NCI-H526 (cell line): ENCODE measurements around the gene YBEY.

Experiments used
- DNase-seq, 2 experiments: peaks; one replicate each; lab custom pipeline; 2025; lab: John Stamatoyannopoulos, UW

YBEY gene

DNA sequence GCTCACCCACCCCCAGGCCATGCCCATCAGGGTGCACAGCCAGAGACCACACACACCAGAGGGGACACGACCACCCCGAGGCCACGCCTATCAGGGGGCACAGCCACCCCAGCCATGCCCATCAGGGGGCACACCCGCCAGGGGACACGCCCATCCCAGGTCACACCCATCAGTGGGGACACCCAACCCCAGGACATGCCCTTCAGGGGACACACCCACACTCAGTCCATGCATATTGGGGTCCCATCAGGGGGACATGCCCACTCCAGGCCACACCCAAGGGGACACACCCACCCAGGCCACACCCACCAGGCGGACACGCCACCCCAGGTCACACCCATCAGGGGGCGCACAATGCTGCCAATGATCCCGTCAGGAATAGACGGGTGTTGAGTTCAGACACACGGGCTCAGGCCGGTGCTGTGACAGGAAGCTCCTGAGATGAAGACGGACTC lies 21.4 kb upstream of the YBEY start:
- DNase-seq: no peak

DNA sequence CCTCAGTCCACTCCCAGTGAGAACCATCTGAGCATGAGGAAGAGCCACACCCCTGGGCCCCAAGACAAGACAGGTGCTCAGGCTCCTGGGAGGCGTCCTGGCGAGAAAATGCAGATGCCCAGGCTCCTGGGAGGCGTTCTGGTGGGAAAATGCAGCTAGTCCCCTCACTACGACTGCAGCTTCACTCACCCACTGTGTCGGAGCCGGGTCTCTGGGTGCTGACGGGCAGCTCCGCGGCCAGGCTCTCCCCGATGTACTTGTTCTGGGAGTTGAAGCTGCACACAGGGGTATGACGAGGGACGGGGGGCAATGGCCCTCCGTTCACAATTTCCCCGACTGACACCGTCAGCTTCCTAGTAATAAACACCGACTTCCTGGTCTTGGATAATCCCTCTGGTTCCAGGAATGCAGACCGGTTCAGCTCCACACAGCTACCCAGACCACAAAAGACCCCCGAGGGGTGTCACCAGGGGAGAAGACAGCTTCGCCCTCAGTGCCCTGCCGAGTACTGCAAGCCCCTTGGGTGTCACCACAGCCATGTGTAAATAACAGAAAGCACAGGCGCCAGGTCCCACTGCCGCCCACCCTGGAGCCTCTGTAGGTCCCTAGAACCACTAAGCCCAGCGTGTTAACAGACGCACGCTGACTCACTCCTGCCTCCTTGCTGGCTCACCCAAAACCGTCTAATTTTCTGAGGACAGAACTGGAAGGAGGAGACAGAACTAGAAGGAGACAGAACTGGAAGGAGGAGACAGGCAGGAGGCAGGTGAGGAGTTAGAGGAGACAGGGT lies 20.2 kb upstream of the YBEY start:
- no peak for DNase-seq

DNA sequence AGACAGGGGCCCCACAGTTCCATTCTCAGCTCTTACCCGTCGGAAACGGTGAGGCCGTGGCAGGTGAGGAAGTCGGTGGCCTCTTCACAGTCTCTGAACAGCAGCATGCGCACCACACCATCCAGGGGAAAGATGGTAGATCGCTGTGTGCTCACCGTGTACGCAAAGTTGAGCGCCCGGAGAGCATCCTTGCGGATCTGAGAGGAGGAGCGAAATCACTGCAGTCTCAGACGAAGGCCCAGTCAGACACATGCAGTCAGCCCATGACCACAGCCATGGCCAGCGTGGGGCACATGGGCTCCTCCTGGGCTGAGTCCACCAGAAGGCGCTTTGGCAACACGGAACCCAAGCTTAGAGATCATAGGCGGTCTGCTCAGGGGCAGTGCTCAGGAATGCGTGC lies 19.2 kb upstream of the YBEY start:
- no peak for DNase-seq

DNA sequence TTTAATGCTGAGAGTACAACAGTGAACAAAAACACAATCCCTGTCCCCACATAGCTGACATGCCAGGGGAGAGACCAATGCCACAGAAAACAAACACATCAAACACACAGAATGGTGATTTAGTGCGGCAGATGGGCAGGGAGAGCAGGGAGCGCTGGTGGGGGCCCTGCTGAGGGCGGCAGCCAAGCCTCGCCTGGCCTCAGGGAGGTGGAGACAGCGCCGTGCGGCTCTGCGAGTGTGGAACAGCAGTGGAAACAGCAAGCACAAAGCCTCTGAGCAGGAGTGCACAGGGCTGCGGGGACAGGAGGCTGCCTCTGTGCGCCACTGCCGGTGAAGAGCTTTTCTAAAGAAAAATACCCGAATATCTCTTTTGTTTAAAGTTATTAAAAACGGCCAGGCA lies 17.8 kb upstream of the YBEY start:
- no peak for DNase-seq

DNA sequence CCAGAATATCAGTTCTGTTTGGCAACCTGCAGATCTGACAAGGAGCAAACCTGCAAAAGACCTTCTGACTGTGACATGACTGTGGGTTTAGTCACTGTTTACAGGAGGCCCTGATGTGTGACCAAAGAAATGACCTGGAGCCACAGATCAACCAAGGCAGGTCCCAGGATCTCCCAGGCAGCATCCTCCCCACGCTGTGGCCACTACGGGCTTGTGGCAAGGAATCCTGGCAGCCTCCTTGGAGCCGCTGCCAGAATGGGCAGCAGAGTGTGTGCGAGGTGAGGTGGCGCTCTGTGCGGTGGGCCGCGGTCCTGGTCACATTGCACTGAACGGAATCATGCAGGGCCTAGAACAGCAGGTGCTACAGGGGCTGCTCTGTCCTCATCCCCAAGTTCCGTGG lies 16.7 kb upstream of the YBEY start:
- no peak for DNase-seq

DNA sequence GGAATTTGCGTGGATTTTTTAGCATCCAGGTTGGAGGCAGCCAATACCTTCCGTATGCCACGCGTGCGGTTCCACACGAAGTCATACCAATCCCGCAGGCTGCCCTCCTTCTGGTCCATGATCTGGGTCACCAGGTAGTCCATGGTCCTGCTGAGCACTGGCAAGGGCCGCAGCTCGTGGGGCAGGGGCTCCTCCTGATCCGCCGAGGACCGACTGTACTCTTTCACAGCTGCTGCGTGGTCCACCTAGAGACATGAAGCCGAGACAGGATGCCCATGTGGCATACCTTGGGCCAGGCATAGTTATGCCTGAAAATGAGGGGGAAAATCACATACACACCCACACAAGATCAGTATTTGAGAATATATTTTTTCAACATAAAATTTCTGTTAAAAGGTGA lies 12.8 kb upstream of the YBEY start:
- DNase-seq: no peak

DNA sequence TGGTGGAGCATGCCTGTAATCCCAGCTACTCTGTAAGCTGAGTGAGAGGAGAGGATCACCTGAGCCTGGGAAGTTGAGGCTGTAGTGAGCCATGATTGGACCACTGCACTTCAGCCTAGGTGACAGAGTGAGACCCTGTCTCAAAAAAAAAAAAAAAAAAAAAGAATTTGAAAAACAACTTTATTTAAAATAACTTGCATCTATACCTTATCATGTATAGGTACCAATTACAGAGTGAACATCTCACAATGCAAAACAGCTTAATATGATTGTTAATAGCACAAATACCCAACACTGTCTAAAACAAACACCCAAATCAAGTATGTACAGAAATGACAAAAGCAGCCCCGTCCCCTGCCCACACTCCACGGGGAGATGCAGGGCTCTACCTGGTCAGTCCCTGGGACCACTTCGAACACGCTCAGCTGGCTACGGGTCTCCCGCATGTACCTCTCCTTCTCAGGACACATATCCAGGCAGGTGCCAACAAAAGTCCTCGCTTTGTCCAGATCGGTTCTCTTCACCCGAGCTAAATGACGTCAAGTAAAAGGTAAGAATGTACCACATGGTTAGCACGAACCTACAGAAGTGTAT lies 11.2 kb upstream of the YBEY start:
- DNase-seq: no peak

DNA sequence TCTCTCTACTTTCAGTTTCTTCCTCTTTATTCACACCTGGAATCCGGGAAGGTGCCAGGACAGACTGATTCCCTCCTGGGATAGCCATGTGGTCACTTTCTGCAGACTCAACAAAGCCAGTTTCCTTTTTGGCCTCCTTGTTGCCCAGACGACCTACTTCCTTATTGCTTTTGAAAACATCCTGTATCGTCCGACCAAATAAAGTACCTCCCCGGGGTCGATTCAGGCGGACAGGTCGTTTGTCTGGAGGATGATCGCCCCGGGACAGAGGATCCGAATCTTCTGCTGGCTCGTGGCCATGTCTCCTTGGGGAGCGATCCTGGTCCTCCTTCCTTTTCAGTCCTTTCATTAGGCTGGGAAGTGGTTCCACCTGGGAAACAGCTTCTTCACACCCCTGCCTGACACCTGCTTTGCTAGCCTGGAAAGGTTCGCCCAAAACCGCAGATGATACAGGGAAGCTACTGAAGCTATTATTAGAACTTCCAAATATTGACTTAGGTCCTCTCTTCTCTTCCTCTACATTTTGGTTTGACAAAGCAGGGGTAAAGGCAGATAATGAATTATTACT lies 2.0 kb upstream of the YBEY start:
- DNase-seq: peak; percentile 6 to 19

DNA sequence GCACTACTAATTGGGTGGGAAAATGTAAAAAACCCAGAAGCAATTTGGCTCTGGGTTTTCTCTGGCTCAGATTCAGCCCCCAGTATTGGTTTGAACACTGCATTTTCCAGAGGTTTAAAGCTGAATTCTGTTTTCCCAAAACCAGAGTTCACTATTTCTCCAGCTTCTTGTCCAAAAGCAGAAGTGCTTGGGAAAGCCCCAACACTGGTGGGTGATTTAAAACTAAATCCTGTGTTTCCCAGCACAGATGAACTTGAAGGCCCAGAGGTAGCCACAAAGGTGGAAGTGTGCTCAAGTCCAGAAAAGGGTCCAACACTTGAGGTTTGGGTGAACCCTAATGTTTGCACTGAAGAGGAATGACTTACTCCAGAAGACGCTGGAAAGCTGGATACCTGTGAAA lies 1.4 kb upstream of the YBEY start:
- no peak for DNase-seq

DNA sequence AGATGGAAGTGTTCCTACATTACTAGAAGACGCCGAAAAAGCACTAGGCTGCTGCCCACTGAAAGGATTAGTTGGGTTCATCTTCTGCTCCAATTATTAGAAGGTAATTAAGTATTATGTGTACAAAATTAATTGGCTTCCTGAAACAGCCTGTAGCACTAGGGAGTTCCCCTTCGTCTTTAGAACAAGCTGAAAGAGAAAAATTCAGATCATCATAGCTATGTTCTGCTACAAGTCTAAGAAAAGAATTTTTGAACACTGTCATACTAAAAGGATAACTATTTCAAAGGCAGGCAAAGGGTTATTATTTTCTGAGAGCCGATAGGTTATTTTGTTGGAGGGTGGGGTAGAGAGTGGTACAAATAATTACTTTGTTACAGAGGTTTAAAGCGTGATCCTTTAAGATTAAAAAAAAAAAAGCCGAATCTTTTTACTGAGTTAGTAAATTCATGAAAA lies 908 bp upstream of the YBEY start, which contains the start of gene MCM3AP:
MCM3AP (minus strand) TSS at position 406 of the 456 bp plus-strand sequence; CDS start at position 81, 325 bp downstream.
- DNase-seq: no peak

DNA sequence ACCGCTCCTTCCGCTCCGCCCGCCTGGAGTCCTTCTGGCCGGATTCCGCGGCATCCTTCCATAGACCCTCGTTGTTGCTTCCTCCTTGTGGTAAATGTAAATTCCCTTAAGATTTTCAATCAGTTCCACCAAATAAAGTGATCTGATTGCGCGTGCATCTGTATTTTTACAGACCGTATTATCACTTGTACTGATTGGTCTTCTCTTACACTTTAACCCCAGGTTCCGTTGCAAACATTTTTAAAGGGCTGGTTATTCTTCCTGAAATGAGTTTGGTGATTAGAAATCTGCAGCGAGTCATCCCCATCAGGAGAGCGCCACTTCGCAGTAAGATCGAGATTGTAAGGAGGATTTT lies 483 bp downstream of the YBEY start:
- DNase-seq: no peak

DNA sequence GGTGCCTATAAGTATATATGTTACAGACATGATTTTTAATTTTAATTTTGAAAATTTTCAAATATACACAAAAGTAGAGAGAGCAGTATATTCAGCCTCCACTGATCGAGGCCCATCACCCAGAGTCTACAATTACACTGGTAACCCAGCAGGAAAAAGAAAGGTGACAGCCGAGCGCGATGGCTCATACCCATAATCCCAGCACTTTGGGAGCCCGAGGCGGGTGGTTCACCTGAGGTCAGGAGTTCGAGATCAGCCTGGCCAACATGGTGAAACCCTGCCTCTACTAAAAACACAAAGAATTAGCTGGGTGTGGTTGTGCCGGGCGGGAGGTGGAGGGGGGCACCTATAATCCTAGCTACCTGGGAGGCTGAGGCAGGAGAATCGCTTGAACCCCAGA lies 1.4 kb downstream of the YBEY start:
- DNase-seq: no peak

DNA sequence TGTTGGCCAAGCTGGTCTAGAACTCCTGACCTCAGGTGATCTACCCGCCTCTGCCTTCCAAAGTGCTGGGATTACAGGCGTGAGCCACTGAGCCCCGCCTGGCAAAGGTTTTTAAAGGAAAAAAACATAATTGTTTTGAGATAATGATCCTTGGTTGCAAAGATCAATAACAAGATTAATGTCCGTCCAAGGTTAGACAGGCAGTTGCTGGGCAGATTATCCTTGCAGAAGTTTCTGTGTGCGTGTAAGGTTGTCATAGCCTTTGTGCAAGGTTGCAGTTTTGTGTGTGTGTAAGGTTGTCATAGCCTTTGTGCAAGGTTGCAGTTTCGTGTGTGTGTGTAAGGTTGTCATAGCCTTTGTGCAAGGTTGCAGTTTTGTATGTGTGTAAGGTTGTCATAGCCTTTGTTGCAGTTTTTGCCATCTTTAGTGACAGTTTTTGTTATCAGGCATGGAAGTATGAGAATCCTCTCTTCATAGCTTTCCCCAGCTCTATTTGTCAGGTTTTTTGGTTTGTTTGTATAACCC lies 3.6 kb downstream of the YBEY start:
- DNase-seq: no peak

DNA sequence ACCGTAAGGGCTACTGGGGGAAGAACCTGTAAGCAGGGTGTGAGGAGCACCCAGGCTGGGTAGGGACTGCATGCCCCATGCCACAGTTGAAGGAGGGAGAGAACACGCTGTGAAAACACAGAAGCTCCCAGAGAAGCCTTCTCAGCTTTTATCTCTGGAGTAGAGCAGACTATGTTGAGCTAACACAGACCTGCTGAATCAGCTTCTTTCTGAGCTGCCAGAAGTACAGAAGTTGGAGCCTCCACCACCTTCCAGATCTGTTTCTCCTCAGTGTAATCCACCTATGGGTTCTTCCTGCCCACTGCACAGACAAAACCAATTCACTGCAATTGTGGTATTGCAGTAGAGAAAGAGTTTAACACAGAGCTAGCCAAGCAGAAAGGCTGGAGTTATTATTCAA lies 5.4 kb downstream of the YBEY start:
- DNase-seq: no peak

DNA sequence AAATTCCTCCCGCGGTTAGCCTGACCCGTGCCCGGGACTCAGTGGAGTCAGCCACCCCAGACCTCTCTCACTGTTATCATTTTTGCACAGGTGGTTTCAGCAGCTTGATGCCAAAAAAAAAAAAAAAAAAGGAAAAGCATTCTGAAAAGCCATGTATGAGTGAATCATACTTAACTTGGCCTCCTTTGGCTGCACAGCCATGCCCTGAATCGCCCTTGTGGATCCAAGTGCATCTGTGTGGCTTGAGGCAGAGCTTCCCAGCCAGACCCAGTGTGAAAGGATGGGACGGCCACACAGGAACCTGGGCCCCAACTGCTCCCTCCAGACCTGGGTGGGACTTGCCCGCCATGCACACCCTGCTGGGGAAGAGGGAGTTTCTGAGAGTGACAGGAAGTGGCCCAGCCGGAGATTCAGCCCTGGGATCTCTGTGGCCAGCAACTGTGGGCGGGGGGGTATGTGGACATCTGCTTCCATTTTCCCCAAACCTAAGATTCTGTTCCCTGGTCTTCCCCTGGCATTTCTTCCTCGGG lies 8.6 kb downstream of the YBEY start:
- no peak for DNase-seq

DNA sequence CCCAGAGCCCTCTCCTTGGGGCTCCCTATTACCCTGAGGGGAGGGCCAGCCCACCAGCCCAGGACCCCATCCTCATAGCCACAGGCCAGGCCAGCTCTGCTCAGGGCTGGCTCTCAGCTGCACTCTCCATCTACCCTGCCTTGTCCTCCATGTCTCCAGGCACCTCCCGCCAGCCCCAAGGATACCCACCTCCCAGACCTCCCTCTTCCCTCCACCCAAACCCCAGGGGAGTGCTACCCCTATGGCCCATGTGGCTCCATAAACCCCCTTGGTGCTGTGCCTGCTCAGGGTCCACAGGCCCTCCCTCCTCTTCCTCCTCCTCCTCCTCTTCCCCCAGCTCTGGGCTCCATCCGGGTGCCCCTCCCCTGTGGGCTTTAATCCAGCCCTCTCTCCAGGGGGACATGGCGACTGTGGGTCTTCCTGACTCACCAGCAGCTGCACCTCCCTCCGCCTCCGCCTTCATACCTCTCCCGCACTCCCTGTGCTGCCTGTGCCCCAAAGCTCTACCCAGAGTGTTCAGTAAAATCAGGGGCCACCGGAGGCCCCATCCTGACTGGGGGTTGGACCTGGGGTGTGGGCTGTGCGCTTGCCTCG lies 9.1 kb downstream of the YBEY start:
- DNase-seq: no peak

DNA sequence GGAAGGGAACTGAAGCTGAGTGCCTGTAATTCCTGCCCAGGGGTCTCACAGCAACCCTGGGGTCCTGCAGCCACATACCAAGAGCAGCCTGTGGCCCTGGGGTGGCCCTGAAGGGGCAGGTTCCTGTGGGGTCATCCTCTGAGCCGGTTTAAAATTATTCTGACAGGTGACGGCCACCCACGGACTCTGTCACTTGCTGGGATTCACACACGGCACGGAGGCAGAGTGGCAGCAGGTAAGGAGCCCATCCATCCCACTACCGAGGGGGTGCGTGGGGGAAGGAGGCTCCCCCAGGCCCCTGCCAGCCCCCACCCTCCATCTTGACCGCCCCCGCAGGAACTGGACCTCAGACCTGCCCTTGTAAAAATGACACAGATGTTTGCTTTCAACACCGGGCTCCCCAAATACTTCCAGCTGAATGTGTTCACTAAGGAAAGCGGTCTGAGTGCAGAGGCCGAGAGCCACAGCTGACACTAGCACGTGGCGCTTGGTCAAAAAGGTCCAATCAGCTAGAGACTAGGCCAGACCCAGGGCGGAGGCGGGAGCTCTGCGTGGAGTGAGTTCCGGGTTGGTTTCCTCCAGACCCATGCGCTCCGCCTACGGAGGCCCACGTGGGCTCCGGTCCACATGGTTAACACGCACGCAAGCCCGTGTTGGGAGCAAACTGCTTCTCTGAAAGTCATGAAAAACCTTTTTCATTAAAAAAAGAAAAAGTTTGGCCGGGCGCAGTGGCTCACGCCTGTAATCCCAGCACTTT lies 10.0 kb downstream of the YBEY start:
- peak; percentile 50 to 74 for DNase-seq

DNA sequence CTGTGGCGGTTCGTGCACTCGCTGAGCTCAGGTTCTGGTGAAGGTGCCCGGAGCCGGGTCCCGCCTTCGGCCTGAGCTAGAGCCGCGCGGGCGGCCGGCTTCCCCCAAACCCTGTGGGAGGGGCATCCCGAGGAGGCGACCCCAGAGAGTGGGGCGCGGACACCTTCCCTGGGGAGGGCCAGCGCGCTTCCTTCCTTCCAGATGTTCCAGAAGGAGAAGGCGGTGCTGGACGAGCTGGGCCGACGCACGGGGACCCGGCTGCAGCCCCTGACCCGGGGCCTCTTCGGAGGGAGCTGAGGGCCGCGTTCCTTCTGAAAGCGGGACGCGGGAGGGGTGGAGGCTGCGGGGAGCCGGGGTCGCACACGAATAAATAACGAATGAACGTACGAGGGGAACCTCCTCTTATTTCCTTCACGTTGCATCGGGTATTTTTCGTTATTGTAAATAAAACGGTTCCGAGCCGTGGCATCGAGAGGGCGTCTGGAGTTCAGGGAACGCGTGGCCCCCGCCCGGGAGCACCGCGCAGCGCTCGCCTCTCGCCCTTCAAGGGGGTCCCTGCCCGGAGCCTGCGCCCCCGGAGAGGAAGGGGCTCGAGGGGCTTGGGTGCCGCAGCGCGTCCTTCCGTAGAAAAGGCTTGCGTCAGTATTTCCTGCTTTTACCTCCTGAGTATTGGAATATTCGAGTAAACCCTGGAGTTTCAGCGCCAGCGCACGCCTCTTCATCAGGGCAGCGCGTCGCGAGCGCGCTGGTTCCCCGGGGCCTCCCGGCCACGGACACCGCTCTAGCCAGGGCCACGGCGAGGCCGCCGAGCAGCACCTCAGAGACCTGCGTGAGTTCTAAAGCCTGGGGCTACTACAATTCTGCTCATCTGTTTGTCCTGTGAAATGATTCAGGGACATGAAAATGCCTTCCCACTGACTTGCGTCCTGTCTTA lies 11.5 kb downstream of the YBEY start:
- DNase-seq: peak in 1 of 2 experiments; percentile 47

DNA sequence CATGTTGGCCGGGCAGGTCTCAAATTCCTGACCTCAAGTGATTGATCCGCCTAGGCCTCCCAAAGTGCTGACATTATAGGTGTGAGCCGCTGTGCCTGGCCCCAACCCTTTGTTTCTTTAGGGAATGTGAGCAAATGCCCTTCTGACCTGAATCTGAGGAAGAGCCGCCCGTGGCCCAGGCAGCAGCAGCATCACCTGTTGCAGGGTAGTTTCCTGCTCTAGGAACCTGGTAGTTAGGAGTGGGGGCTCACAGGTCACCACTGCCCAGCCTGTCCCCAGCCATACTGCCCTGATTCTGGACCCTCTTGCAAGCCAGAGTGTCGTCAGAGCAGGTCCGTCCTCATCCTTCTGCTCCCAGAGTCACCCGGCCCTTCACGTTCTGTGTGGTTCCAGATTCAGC lies 13.0 kb downstream of the YBEY start:
- DNase-seq: no peak

DNA sequence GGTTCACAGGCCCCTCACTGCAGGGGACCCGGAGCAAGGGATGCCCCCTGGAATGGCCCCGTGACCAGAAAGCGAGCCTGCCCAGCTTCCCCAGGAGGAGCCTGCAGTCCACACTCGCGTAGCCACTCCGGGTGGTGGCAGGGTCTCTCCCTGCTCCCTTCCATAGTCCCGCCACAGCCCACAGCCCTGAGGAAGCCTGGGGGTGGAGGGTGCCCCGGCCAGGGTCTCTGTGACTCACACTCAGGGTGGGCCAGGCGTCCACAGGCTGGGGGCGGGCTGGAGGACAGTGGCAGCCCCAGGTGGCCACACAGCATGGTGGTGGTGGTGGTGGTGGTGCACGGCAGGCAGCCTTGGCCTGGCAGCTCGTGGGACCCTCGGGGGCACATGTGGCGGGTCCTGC lies 15.6 kb downstream of the YBEY start:
- DNase-seq: no peak

DNA sequence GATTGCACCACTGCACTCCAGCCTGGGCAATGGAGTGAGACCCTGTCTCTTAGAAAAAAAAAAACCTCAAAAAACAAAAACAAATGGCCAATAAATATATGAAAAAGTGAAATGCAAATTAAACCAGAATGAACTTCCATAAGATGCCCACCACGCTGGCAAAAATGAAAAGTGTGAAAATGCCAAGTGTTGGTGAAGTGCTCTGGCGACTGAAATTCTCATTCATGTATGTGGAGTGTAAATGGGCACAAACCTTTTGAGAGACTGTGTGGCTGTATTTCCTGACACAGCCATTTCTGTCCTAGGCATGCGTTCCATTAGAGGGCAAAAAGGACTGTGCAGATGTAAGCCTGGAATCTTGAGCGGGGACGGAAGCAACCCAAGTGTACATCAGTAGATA lies 18.3 kb downstream of the YBEY start:
- no peak for DNase-seq
